SU-DHL-6 (cell line): ENCODE data around the gene MALSU1.

Source experiments
- H2AFZ ChIP-seq: fragments of 200-600 bp; sonication (generic); 2 replicates; pipeline ENCODE4 v1.6.1; 2014; ENCODE audit warnings: low read depth, mild to moderate bottlenecking, moderate library complexity, mixed read lengths, antibody characterized with exemption, low read length; ENCODE audit not compliant: severe bottlenecking
- H3F3A ChIP-seq: fragments of 200-600 bp; shearing (Covaris generic); 2 replicates; pipeline ENCODE4 v1.6.0; 2016; ENCODE audit warnings: antibody characterized with exemption, mild to moderate bottlenecking; ENCODE audit not compliant: insufficient read depth
- H3K27ac ChIP-seq: fragments of 200-600 bp; sonication (generic); 2 replicates; pipeline ENCODE4 v1.5.1; 2016; ENCODE audit warnings: low read depth, mild to moderate bottlenecking, low read length, moderate library complexity, mixed read lengths
- H3K27me3 ChIP-seq: fragments of 200-600 bp; sonication (generic), shearing (Covaris generic); 2 replicates; pipeline ENCODE4 v1.6.0; 2014; ENCODE audit warnings: mild to moderate bottlenecking, low read length
- H3K36me3 ChIP-seq: fragments of 200-600 bp; sonication (generic); 2 replicates; pipeline ENCODE4 v1.6.1; 2014; ENCODE audit warnings: mild to moderate bottlenecking, low read length, mixed read lengths
- H3K4me2 ChIP-seq: fragments of 300-600, 200-600 bp; shearing (Covaris generic), sonication (generic); 2 replicates; pipeline ENCODE4 v1.6.0; 2014; ENCODE audit warnings: low read length, low read depth, mild to moderate bottlenecking; ENCODE audit not compliant: poor library complexity, severe bottlenecking
- H3K4me3 ChIP-seq: fragments of 200-600 bp; sonication (generic); 2 replicates; pipeline ENCODE4 v1.5.1; 2014; ENCODE audit warnings: antibody characterized with exemption, low read length, mild to moderate bottlenecking, mixed read lengths; ENCODE audit not compliant: insufficient read depth, poor library complexity, severe bottlenecking
- H3K79me2 ChIP-seq: fragments of 200-600 bp; sonication (generic); 2 replicates; pipeline ENCODE4 v1.6.1; 2014; ENCODE audit warnings: mild to moderate bottlenecking, low read length, moderate library complexity; ENCODE audit not compliant: insufficient read depth
- H3K9ac ChIP-seq: fragments of 200-600 bp; sonication (generic); 2 replicates; pipeline ENCODE4 v1.7.0; 2014; ENCODE audit warnings: mild to moderate bottlenecking, low read length
- H3K9me2 ChIP-seq: fragments of 200-600 bp; sonication (generic); replicated peaks from 2 replicates; pipeline ENCODE4 v1.6.1; 2014; ENCODE audit warnings: low read length; ENCODE audit not compliant: insufficient read depth
- H3K9me3 ChIP-seq: fragments of 200-600 bp; sonication (generic); 2 replicates; pipeline ENCODE4 v1.6.1; 2014; ENCODE audit warnings: low read length, mixed read lengths; ENCODE audit not compliant: insufficient read depth
- H4K20me1 ChIP-seq: fragments of 200-600 bp; sonication (generic); 2 replicates; pipeline ENCODE4 v1.6.1; 2014; ENCODE audit warnings: low read depth, mild to moderate bottlenecking, antibody characterized with exemption, low read length, moderate library complexity, mixed read lengths
- CTCF ChIP-seq: fragments of 200-600 bp; sonication (generic); IDR thresholded peaks from one replicate; pipeline ENCODE4 v1.5.1; 2017; ENCODE audit warnings: antibody characterized with exemption, mild to moderate bottlenecking, low read length, moderate library complexity; ENCODE audit not compliant: insufficient read depth, poor library complexity, severe bottlenecking
- EZH2phosphoT487 ChIP-seq: fragments of 200-600 bp; sonication (generic), shearing (Covaris generic); conservative IDR thresholded peaks from 2 replicates; pipeline ENCODE4 v1.6.1; 2018; ENCODE audit warnings: mild to moderate bottlenecking, antibody characterized with exemption, low read length, moderate library complexity, mixed read lengths

MALSU1 gene

GRCh38 chr7:23287612-23288011 is 11.5 kb upstream of the MALSU1 start:
- H3K27ac ChIP-seq: no peak overlapping the region
- H3K36me3 ChIP-seq: no peaks in the 10 kb centered on the region
- H3K9me2 ChIP-seq: no peaks in the 10 kb centered on the region
- no peaks in the 10 kb centered on the region for H3K9me3 ChIP-seq
- no peak overlapping the region for H2AFZ ChIP-seq
- no peak for TF ChIP-seq CTCF
- no peak for TF ChIP-seq EZH2phosphoT487
- no peaks in the 10 kb centered on the region for H4K20me1 ChIP-seq
- no peak overlapping the region for H3K4me3 ChIP-seq
- no peaks in the 10 kb centered on the region for H3K27me3 ChIP-seq
- H3K4me2 ChIP-seq: no peak overlapping the region
- H3K9ac ChIP-seq: no peak overlapping the region
- no peaks in the 10 kb centered on the region for H3K79me2 ChIP-seq
- no peaks in the 10 kb centered on the region for H3F3A ChIP-seq

GRCh38 chr7:23290993-23291392 is 8.1 kb upstream of the MALSU1 start:
- Histone ChIP-seq H3K9me2 (no peaks in the 10 kb centered on the region), H3K27me3 (no peaks in the 10 kb centered on the region), H3K4me2 (no peak overlapping the region), H3K4me3 (no peak overlapping the region), H3K9ac (no peak overlapping the region), H3K79me2 (no peaks in the 10 kb centered on the region), H3F3A (no peaks in the 10 kb centered on the region), H3K36me3 (no peaks in the 10 kb centered on the region), H3K9me3 (no peaks in the 10 kb centered on the region), H3K27ac (no peak overlapping the region), H4K20me1 (no peaks in the 10 kb centered on the region), H2AFZ (no peak overlapping the region)
- TF ChIP-seq CTCF: no peak
- TF ChIP-seq EZH2phosphoT487: no peak

- no peaks in the 10 kb centered on the region for H3K27me3 ChIP-seq
- no peaks in the 10 kb centered on the region for H3K36me3 ChIP-seq
- H3K4me3 ChIP-seq: no peak overlapping the region
- no peak overlapping the region for H3K4me2 ChIP-seq
- H3K9me3 ChIP-seq: no peaks in the 10 kb centered on the region
- H3K9ac ChIP-seq: no peak overlapping the region
- H3K79me2 ChIP-seq: no peaks in the 10 kb centered on the region
- TF ChIP-seq CTCF (no peak), EZH2phosphoT487 (no peak)
- H3K9me2 ChIP-seq: no peaks in the 10 kb centered on the region
- H3K27ac ChIP-seq: no peak overlapping the region
- no peaks in the 10 kb centered on the region for H4K20me1 ChIP-seq
- no peak overlapping the region for H2AFZ ChIP-seq
- H3F3A ChIP-seq: no peaks in the 10 kb centered on the region
These were observed 7.1 kb upstream of the MALSU1 start for GRCh38 chr7:23291957-23292560.

GRCh38 chr7:23292623-23293022 is 6.5 kb upstream of the MALSU1 start:
- Histone ChIP-seq H3K27me3 (no peaks in the 10 kb centered on the region), H3K4me2 (no peak overlapping the region), H3F3A (no peaks in the 10 kb centered on the region), H3K9ac (no peak overlapping the region), H3K9me2 (no peaks in the 10 kb centered on the region), H3K27ac (no peak overlapping the region), H4K20me1 (no peaks in the 10 kb centered on the region), H3K36me3 (no peaks in the 10 kb centered on the region), H2AFZ (no peak overlapping the region), H3K4me3 (no peak overlapping the region), H3K79me2 (no peaks in the 10 kb centered on the region), H3K9me3 (no peaks in the 10 kb centered on the region)
- TF ChIP-seq EZH2phosphoT487 (no peak), CTCF (no peak)
